ENCODE data around the gene HCRTR1. TPM values are rescaled to one million over a fixed set of nuclear protein-coding genes. Genes with fewer than 3 reads are reported as not detected.
A peak's percentile ranks its signal among the peaks of the same experiment; 100 is the strongest.

HCRTR1 gene
- total RNA-seq, 1 experiment from 2014 or later = not detected

DNA sequence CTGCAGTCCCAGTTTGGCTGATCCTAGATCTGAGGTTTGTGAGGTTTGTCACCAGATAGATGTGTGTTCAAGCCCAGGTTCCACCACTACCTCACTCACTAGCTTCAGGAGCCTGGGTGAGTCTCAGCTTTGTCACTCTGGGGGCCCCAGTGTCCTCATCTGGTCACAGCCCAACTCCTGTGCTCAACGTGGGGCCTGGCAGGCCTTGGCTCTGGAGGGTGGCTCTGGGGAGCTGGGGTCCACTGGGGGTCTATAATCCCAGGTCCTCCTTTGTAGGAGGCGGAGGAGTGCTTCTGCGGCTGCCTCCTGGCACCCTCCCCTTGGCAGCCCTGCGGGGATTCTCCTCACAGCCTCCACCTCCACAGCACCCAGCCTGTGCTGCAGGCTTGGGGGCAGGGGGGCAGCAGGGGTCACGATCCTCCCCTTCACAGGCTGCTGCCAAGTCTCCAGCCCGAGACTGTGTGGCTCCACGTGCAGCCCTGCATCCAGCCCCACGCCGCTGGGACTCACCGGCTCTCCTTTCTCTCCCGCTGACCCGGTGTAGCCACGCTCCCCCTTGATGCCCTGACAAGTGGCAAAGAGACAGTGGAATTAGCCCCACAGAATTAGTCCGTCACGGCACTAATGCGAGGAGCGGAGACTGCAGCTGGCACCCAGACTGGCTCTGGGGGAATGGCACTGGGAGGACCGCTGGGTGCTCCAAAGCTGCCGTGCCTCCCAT, 49.7 kb downstream of the HCRTR1 start:
- H3K4me2 ChIP-seq (ENCODE audit: low read length) = no peak overlapping the region
- CTCF ChIA-PET = interaction anchor here (0.9 to 1.6 kb wide), 5 partner anchors 34 to 122 kb away, joined by 3 to 6 read pairs (median 3); no protein-coding TSS in a partner anchor
- no peaks in the 10 kb centered on the region for H3F3A ChIP-seq (ENCODE audit: low read length, unreplicated experiment)
- TF ChIP-seq EZH2phosphoT487 (IDR thresholded peaks at IDR 0.05; ENCODE audit: borderline replicate concordance, low read length) (no peak), EZH2 (IDR thresholded peaks at IDR 0.05; ENCODE audit: low read length, unreplicated experiment) (no peak)
- TF ChIP-seq, protein P1, sequence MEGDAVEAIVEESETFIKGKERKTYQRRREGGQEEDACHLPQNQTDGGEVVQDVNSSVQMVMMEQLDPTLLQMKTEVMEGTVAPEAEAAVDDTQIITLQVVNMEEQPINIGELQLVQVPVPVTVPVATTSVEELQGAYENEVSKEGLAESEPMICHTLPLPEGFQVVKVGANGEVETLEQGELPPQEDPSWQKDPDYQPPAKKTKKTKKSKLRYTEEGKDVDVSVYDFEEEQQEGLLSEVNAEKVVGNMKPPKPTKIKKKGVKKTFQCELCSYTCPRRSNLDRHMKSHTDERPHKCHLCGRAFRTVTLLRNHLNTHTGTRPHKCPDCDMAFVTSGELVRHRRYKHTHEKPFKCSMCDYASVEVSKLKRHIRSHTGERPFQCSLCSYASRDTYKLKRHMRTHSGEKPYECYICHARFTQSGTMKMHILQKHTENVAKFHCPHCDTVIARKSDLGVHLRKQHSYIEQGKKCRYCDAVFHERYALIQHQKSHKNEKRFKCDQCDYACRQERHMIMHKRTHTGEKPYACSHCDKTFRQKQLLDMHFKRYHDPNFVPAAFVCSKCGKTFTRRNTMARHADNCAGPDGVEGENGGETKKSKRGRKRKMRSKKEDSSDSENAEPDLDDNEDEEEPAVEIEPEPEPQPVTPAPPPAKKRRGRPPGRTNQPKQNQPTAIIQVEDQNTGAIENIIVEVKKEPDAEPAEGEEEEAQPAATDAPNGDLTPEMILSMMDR (conservative IDR thresholded peaks at IDR 0.05; ENCODE audit: low read depth, low read length) = no peak
- no peak overlapping the region for H3K4me3 ChIP-seq (ENCODE audit: low read length)
- H3K9me2 ChIP-seq (replicated peaks; ENCODE audit: low read length) = no peaks in the 10 kb centered on the region
- no peaks in the 10 kb centered on the region for H3K36me3 ChIP-seq (ENCODE audit: low read depth, low read length)
- DNase-seq = no peak
- H3K27me3 ChIP-seq (ENCODE audit: low read length) = no peaks in the 10 kb centered on the region
- no peaks in the 10 kb centered on the region for H4K20me1 ChIP-seq (ENCODE audit: low read length)
- peak overlapping the region; percentile 50 for H3K27ac ChIP-seq (ENCODE audit: low read length)
- H3K9ac ChIP-seq (ENCODE audit: low read length) = peak overlapping the region; percentile 23; the same call in 1 of the 2 replicates
- ATAC-seq = no peak
- peaks cover 28% of the 10 kb centered on the region for H3K4me1 ChIP-seq (ENCODE audit: insufficient read depth, low read length)
- BruUV-seq (replicated peaks) = no TSS peak
- no peak overlapping the region for H2AFZ ChIP-seq (ENCODE audit: low read length)
- no peaks in the 10 kb centered on the region for H3K79me2 ChIP-seq (ENCODE audit: low read length)
- POLR2A ChIA-PET (ENCODE audit: unreplicated experiment) = no interaction called here
- H3K9me3 ChIP-seq (ENCODE audit: low read length) = no peaks in the 10 kb centered on the region
- intact Hi-C loops (cut with micrococcal nuclease) = no loop called here

DNA sequence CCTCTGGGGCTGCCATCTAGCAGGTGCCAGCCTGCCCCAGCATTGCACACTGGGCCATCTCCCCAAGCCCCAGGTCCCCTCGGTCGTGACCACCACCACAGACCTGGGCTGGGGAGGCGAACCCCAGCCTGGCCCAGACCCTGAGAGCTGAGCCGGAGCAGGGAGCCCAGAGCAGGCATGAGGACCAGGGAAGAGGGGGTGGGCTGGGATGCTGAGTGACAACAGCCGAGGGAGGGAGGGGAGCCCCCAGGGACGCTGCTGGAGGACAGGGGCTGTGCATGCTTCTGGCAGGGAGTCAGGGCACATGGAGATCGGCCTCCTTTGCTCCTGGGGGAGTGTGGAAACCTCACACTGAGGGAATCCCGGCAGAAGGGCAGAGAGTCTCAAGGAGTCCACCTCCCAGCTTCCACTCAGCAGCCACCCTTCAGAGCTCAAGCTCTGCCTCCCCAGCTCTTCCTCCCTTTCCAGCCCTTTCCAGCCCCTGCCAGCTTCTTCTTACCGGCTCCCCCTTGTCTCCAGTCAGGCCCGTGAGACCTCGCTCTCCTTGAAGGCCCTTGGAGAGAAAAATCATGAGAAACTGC, 50.9 kb downstream of the HCRTR1 start:
- no peaks in the 10 kb centered on the region for H3K79me2 ChIP-seq (ENCODE audit: low read length)
- peaks cover 28% of the 10 kb centered on the region for H3K4me1 ChIP-seq (ENCODE audit: insufficient read depth, low read length)
- TF ChIP-seq, protein P1 (conservative IDR thresholded peaks at IDR 0.05; ENCODE audit: low read depth, low read length) = no peak
- no peak for TF ChIP-seq EZH2phosphoT487 (IDR thresholded peaks at IDR 0.05; ENCODE audit: borderline replicate concordance, low read length)
- TF ChIP-seq EZH2 (IDR thresholded peaks at IDR 0.05; ENCODE audit: low read length, unreplicated experiment) = no peak
- no peak overlapping the region for H2AFZ ChIP-seq (ENCODE audit: low read length)
- ChIA-PET POLR2A (ENCODE audit: unreplicated experiment) (no interaction called here), CTCF (interaction anchor here (0.5 to 0.9 kb wide), 2 partner anchors 37 to 92 kb away, joined by 3 read pairs; no protein-coding TSS in a partner anchor)
- no peaks in the 10 kb centered on the region for H3K9me2 ChIP-seq (replicated peaks; ENCODE audit: low read length)
- DNase-seq (no peak), ATAC-seq (no peak)
- no peak overlapping the region for H3K4me2 ChIP-seq (ENCODE audit: low read length)
- no peaks in the 10 kb centered on the region for H3K9me3 ChIP-seq (ENCODE audit: low read length)
- no peak overlapping the region for H3K4me3 ChIP-seq (ENCODE audit: low read length)
- intact Hi-C loops (cut with micrococcal nuclease) = no loop called here
- no peaks in the 10 kb centered on the region for H4K20me1 ChIP-seq (ENCODE audit: low read length)
- H3K36me3 ChIP-seq (ENCODE audit: low read depth, low read length) = no peaks in the 10 kb centered on the region
- H3K27me3 ChIP-seq (ENCODE audit: low read length) = no peaks in the 10 kb centered on the region
- H3F3A ChIP-seq (ENCODE audit: low read length, unreplicated experiment) = no peaks in the 10 kb centered on the region
- H3K27ac ChIP-seq (ENCODE audit: low read length) = no peak overlapping the region
- H3K9ac ChIP-seq (ENCODE audit: low read length) = no peak overlapping the region
- no TSS peak for BruUV-seq (replicated peaks)

DNA sequence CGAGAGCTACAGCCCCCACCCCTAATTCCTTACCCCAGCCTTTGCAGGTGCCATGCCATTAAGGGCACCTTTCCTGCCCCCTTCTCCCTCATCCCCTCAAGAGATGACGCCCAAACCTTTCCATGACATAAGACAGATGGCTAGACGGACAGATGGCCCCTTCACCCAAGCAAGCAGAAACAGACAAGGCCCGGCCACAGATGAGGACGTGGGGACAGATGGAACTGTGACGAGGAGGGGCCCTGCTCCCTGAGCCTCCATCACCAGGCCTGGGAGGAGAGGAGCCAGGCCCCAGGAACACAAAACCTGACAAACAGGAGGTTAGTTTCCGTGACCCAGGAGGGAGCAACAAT, 51.9 kb downstream of the HCRTR1 start:
- TF ChIP-seq EZH2phosphoT487 (IDR thresholded peaks at IDR 0.05; ENCODE audit: borderline replicate concordance, low read length) (no peak), EZH2 (IDR thresholded peaks at IDR 0.05; ENCODE audit: low read length, unreplicated experiment) (no peak)
- TF ChIP-seq, protein P1 (conservative IDR thresholded peaks at IDR 0.05; ENCODE audit: low read depth, low read length) = no peak
- DNase-seq = no peak
- no peak for ATAC-seq
- Histone ChIP-seq H3K27me3 (ENCODE audit: low read length) (no peaks in the 10 kb centered on the region), H2AFZ (ENCODE audit: low read length) (peak overlapping the region; percentile 70), H3K36me3 (ENCODE audit: low read depth, low read length) (no peaks in the 10 kb centered on the region), H4K20me1 (ENCODE audit: low read length) (no peaks in the 10 kb centered on the region), H3K4me1 (ENCODE audit: insufficient read depth, low read length) (peaks cover 28% of the 10 kb centered on the region), H3K9me2 (replicated peaks; ENCODE audit: low read length) (no peaks in the 10 kb centered on the region), H3K9me3 (ENCODE audit: low read length) (no peaks in the 10 kb centered on the region), H3K79me2 (ENCODE audit: low read length) (no peaks in the 10 kb centered on the region), H3K4me3 (ENCODE audit: low read length) (peak overlapping the region; percentile 60; the same call in 1 of the 2 replicates), H3F3A (ENCODE audit: low read length, unreplicated experiment) (no peaks in the 10 kb centered on the region), H3K4me2 (ENCODE audit: low read length) (peak overlapping the region; percentile 86), H3K27ac (ENCODE audit: low read length) (0 out of 2 replicates have a peak overlapping the region, but pooled peaks have one; percentile 9), H3K9ac (ENCODE audit: low read length) (no peak overlapping the region)
- POLR2A ChIA-PET (ENCODE audit: unreplicated experiment) = interaction anchor here (0.6 kb wide), 1 partner anchor 128 kb away, joined by 6 read pairs; no protein-coding TSS in a partner anchor
- BruUV-seq (replicated peaks) = no TSS peak
- intact Hi-C loops (cut with micrococcal nuclease) = no loop called here
- CTCF ChIA-PET = interaction anchor here (0.8 to 1.3 kb wide), 2 partner anchors 36 to 120 kb away, joined by 5 to 15 read pairs; no protein-coding TSS in a partner anchor
